Kidney (tissue), 14 donors: ENCODE measurements around the gene FETUB. TPM values are rescaled to one million over a fixed set of nuclear protein-coding genes. Genes with fewer than 3 reads are reported as not detected.

Source experiments
- DNase-seq, 5 donors: peaks; one replicate each; pipeline ENCODE4 v3.0.0-alpha.2; 2013 to 2020
- FAIRE-seq: peaks from 2 replicates; lab custom pipeline; 2012; peaks lifted over from hg19 to GRCh38; lab: Jason Lieb, UNC
- H3K27ac ChIP-seq, 2 donors: one replicate each; pipeline ENCODE4 v1.7.0; 2013; ENCODE audit warnings: low read depth in 2 of 2, low read length in 2 of 2, inconsistent platforms in 1 of 2
- H3K27me3 ChIP-seq: one replicate; pipeline ENCODE4 v1.7.1; 2013; ENCODE audit warnings: low read length, inconsistent platforms; ENCODE audit not compliant: control insufficient read depth, insufficient read depth
- H3K36me3 ChIP-seq, 3 donors: one replicate each; pipeline versions ENCODE4 v1.7.0 to v1.7.1; 2013; ENCODE audit warnings: low read length in 3 of 3, control low read depth in 1 of 3, inconsistent platforms in 1 of 3; ENCODE audit not compliant: insufficient read depth in 3 of 3, control insufficient read depth in 2 of 3
- H3K4me1 ChIP-seq, 3 donors: one replicate each; pipeline versions ENCODE4 v1.7.0 to v1.7.1; 2013; ENCODE audit warnings: low read length in 3 of 3, inconsistent platforms in 1 of 3, low read depth in 1 of 3; ENCODE audit not compliant: control insufficient read depth in 2 of 3, insufficient read depth in 2 of 3
- H3K4me3 ChIP-seq, 3 donors: one replicate each; pipeline versions ENCODE4 v1.7.0 to v1.8.1; 2013; ENCODE audit warnings: low read length in 3 of 3, control low read depth in 1 of 3, inconsistent platforms in 1 of 3
- H3K9ac ChIP-seq, 3 donors: one replicate each; pipeline versions ENCODE4 v1.7.0 to v1.7.1; 2013; ENCODE audit warnings: low read length in 3 of 3, control low read depth in 1 of 3, inconsistent platforms in 1 of 3
- H3K9me3 ChIP-seq, 3 donors: one replicate each; pipeline versions ENCODE4 v1.7.0 to v1.7.1; 2013; ENCODE audit warnings: low read length in 3 of 3, control low read depth in 1 of 3, inconsistent platforms in 1 of 3; ENCODE audit not compliant: control insufficient read depth in 2 of 3, insufficient read depth in 1 of 3
- CTCF ChIP-seq: IDR thresholded peaks from 3 replicates; pipeline ENCODE4 v1.5.1; 2012; ENCODE audit warnings: mild to moderate bottlenecking, moderate library complexity, borderline replicate concordance; ENCODE audit not compliant: insufficient read depth; ENCODE audit errors: extremely low read depth
- intact Hi-C: fragments of 100-400 bp; cut with DNase I; formaldehyde crosslinking; loops from one replicate; pipeline ENCODE4 v1.11.1; 2022
- polyA plus RNA-seq: library from polyadenylated mRNA; stranded (reverse); fragments of 350-450 nt; fragmentation: Illumina TruSeq; extraction: RNeasy Lipid Tissue Mini Kit (QIAGEN cat#74804); gene quantifications from one replicate; pipeline ENCODE4 v1.2.3, GENCODE V29; 2014; ENCODE audit warnings: low read depth, low replicate concordance; ENCODE audit not compliant: insufficient read depth
- total RNA-seq: library from RNA; stranded (reverse); fragmentation: NEBNext Ultra II Directional; extraction: Animal tissue kit (Norgen Biotek cat#: 25700); gene quantifications from one replicate; pipeline ENCODE4 v1.2.1, GENCODE V29; 2021
- donor health status: control.
- donor health status: control.
- donor health status: control.
- donor health status: control.
- donor health status: control.
- donor health status: DM: yes; HTN: yes; CAD: no.
- donor health status: Normal renal cell carcinoma (clear cell type).

FETUB gene
- total and polyA plus RNA-seq, 2 donors from 2014 or later, result not detected

- no peak overlapping the region for H3K9ac ChIP-seq
- no peak overlapping the region for H3K4me3 ChIP-seq
- no peak overlapping the region for H3K27ac ChIP-seq
- peaks cover 0 to 5% (median 0%) of the 10 kb centered on the region in 3 donors for H3K4me1 ChIP-seq
- no peaks in the 10 kb centered on the region for H3K9me3 ChIP-seq
- intact Hi-C loops, result loop anchor here (10.0 kb wide), 1 partner anchor 639 kb away; no protein-coding TSS in a partner anchor
- no peak for TF ChIP-seq CTCF
- H3K36me3 ChIP-seq, result no peaks in the 10 kb centered on the region
- FAIRE-seq, result no peak
- no peaks in the 10 kb centered on the region for H3K27me3 ChIP-seq
- DNase-seq, result peak in 1 of 5 donors; percentile 7
Observed at GRCh38 chr3:186614266-186614596, 26.0 kb upstream of the FETUB start.

- FAIRE-seq (peak; percentile 82), DNase-seq (peak in 4 of 5 donors; percentile 86 to 88 (median 88))
- Histone ChIP-seq H3K9me3 (no peaks in the 10 kb centered on the region), H3K27ac (no peak overlapping the region), H3K9ac (no peak overlapping the region), H3K4me3 (no peak overlapping the region), H3K36me3 (no peaks in the 10 kb centered on the region), H3K27me3 (no peaks in the 10 kb centered on the region), H3K4me1 (peaks cover 0 to 5% (median 0%) of the 10 kb centered on the region in 3 donors)
- intact Hi-C loops, result loop anchor here (10.0 kb wide), 1 partner anchor 640 kb away; no protein-coding TSS in a partner anchor
- peak; percentile 98 for TF ChIP-seq CTCF
Observed at GRCh38 chr3:186614597-186615483, 25.4 kb upstream of the FETUB start.

- Histone ChIP-seq H3K27ac (no peak overlapping the region), H3K9me3 (no peaks in the 10 kb centered on the region), H3K4me1 (peaks cover 0 to 5% (median 0%) of the 10 kb centered on the region in 3 donors), H3K4me3 (no peak overlapping the region), H3K9ac (no peak overlapping the region), H3K36me3 (no peaks in the 10 kb centered on the region), H3K27me3 (no peaks in the 10 kb centered on the region)
- intact Hi-C loops, result loop anchor here (10.0 kb wide), 1 partner anchor 641 kb away; no protein-coding TSS in a partner anchor
- TF ChIP-seq CTCF, result no peak
- FAIRE-seq, result no peak
- no peak for DNase-seq
Observed at GRCh38 chr3:186616299-186616617, 23.9 kb upstream of the FETUB start.
